Cardiac septum (tissue), 1 donor: ENCODE results near the gene PRR15L. TPM values are rescaled to one million over a fixed set of nuclear protein-coding genes. Genes with fewer than 3 reads are reported as not detected.

Source experiments
- DNase-seq: peaks from one replicate; pipeline ENCODE4 v3.0.0-alpha.2; 2020; ENCODE audit warnings: low spot score
- intact Hi-C: fragments of 100-400 bp; cut with DNase I; formaldehyde crosslinking; loops from one replicate; pipeline ENCODE4 v1.14.0; 2022
- total RNA-seq: library from RNA; stranded (reverse); fragmentation: NEBNext Ultra II Directional; extraction: Animal tissue kit (Norgen Biotek cat#: 25700); gene quantifications from one replicate; pipeline ENCODE4 v1.2.1, GENCODE V29; 2021
- donor health status: DM: no; HTN: no; CAD: no.

PRR15L gene
- total RNA-seq, 1 donor from 2014 or later, result not detected

- intact Hi-C loops, result no loop called here
- DNase-seq, result no peak
Measured at GRCh38 chr17:47966079-47966519, 8.4 kb upstream of the PRR15L start.

GRCh38 chr17:47964856-47965255 is 7.2 kb upstream of the PRR15L start:
- DNase-seq, result no peak
- intact Hi-C loops, result no loop called here

- intact Hi-C loops, result no loop called here
- DNase-seq, result no peak
Measured at GRCh38 chr17:47962901-47963300, 5.2 kb upstream of the PRR15L start.

- DNase-seq, result no peak
- intact Hi-C loops, result no loop called here
Measured at GRCh38 chr17:47961406-47961805, 3.7 kb upstream of the PRR15L start.

- intact Hi-C loops, result no loop called here
Measured at GRCh38 chr17:47959825-47960655, 2.4 kb upstream of the PRR15L start.

GRCh38 chr17:47956791-47957590 is 692 bp downstream of the PRR15L start:
- DNase-seq, result no peak
- intact Hi-C loops, result no loop called here

More at GRCh38 chr17:47959825-47960655, 2.4 kb upstream of the PRR15L start:
- no peak for DNase-seq

- intact Hi-C loops, result no loop called here
- no peak for DNase-seq
Measured at GRCh38 chr17:47955497-47956461, 1.9 kb downstream of the PRR15L start.

- DNase-seq, result no peak
- intact Hi-C loops, result no loop called here
Measured at GRCh38 chr17:47953909-47954308, 3.8 kb downstream of the PRR15L start.

GRCh38 chr17:47952171-47953021 is 5.3 kb downstream of the PRR15L start:
- DNase-seq, result no peak
- intact Hi-C loops, result no loop called here

GRCh38 chr17:47950448-47950847 is 7.2 kb downstream of the PRR15L start:
- DNase-seq, result no peak
- intact Hi-C loops, result no loop called here

- intact Hi-C loops, result loop anchor here (2.0 kb wide), 3 partner anchors 21 to 107 kb away; partner anchors contain the start of gene CDK5RAP3
- no peak for DNase-seq
Measured at GRCh38 chr17:47949946-47950345, 7.7 kb downstream of the PRR15L start.

GRCh38 chr17:47949197-47949759 is 8.4 kb downstream of the PRR15L start:
- peak; percentile 95 for DNase-seq
- intact Hi-C loops, result loop anchor here (2.0 kb wide), 3 partner anchors 22 to 106 kb away; partner anchors contain the start of gene CDK5RAP3

GRCh38 chr17:47948706-47949196 is 8.9 kb downstream of the PRR15L start:
- intact Hi-C loops, result loop anchor here (2.0 kb wide), 3 partner anchors 22 to 106 kb away; partner anchors contain the start of gene CDK5RAP3

GRCh38 chr17:47946929-47947397 is 10.7 kb downstream of the PRR15L start:
- DNase-seq, result no peak
- intact Hi-C loops, result no loop called here

More at GRCh38 chr17:47948706-47949196, 8.9 kb downstream of the PRR15L start:
- no peak for DNase-seq

GRCh38 chr17:47946516-47946915 is 11.2 kb downstream of the PRR15L start:
- intact Hi-C loops, result no loop called here
- DNase-seq, result no peak

GRCh38 chr17:47945529-47946508 is 11.9 kb downstream of the PRR15L start:
- DNase-seq, result no peak
- intact Hi-C loops, result no loop called here

GRCh38 chr17:47945080-47945479 is 12.6 kb downstream of the PRR15L start:
- intact Hi-C loops, result no loop called here
- no peak for DNase-seq
